CD14-positive monocyte (primary cell): ENCODE measurements around the gene GRID2. TPM values are rescaled to one million over a fixed set of nuclear protein-coding genes. Genes with fewer than 3 reads are reported as not detected.

Experiments
- DNase-seq, 3 donors: peaks; one replicate each; pipeline ENCODE4 v3.0.0-alpha.2; 2011 to 2022
- H2AFZ ChIP-seq: 2 replicates; pipeline ENCODE4 v1.6.0; 2012; ENCODE audit warnings: mild to moderate bottlenecking, low read depth, low read length, inconsistent platforms; ENCODE audit not compliant: insufficient read depth, poor library complexity, severe bottlenecking
- H3K27ac ChIP-seq, 2 donors: 1 replicate in 1 of 2; 2 replicates in 1 of 2; pipeline ENCODE4 v1.5.1; 2012 to 2013; ENCODE audit warnings: low read length in 2 of 2, control low read depth in 1 of 2, inconsistent platforms in 1 of 2, low read depth in 1 of 2, mild to moderate bottlenecking in 1 of 2
- H3K27me3 ChIP-seq, 2 donors: one replicate each; pipeline versions ENCODE4 v1.6.0 to v1.6.1; 2011 to 2013; ENCODE audit warnings: low read length in 2 of 2; ENCODE audit not compliant: control insufficient read depth in 2 of 2, insufficient read depth in 2 of 2
- H3K36me3 ChIP-seq, 2 donors: replicated peaks in 1 of 2; 1 replicate in 1 of 2; 2 replicates in 1 of 2; pipeline versions ENCODE4 v1.5.1 to v1.6.1; 2012 to 2013; ENCODE audit warnings: low read length in 2 of 2, control low read depth in 1 of 2, inconsistent platforms in 1 of 2, mild to moderate bottlenecking in 1 of 2; ENCODE audit not compliant: insufficient read depth in 2 of 2, control insufficient read depth in 1 of 2
- H3K4me1 ChIP-seq, 2 donors: 1 replicate in 1 of 2; 2 replicates in 1 of 2; pipeline versions ENCODE4 v1.5.1 to v1.6.1; 2012 to 2013; ENCODE audit warnings: low read length in 2 of 2, control low read depth in 1 of 2, inconsistent platforms in 1 of 2, mild to moderate bottlenecking in 1 of 2, moderate library complexity in 1 of 2; ENCODE audit not compliant: insufficient read depth in 2 of 2, control insufficient read depth in 1 of 2
- H3K4me2 ChIP-seq: replicated peaks from 2 replicates; pipeline ENCODE3; 2012; ENCODE audit warnings: low read length, moderate library complexity, mild to moderate bottlenecking; ENCODE audit not compliant: poor library complexity, severe bottlenecking; ENCODE audit errors: extremely low read depth
- H3K4me3 ChIP-seq, 3 experiments: fragments of 200-600 bp in 1 of 3; sonication (generic) in 1 of 3; replicated peaks in 1 of 3; 1 replicate in 2 of 3; 2 replicates in 1 of 3; pipeline ENCODE4 v1.5.1; 2011 to 2013; ENCODE audit warnings: low read length in 3 of 3, mild to moderate bottlenecking in 3 of 3, control low read depth in 2 of 3, low read depth in 2 of 3, inconsistent platforms in 1 of 3, moderate library complexity in 1 of 3
- H3K79me2 ChIP-seq: 2 replicates; pipeline ENCODE4 v1.6.0; 2012; ENCODE audit warnings: mild to moderate bottlenecking, control low read depth, inconsistent platforms, low read length, moderate library complexity; ENCODE audit not compliant: insufficient read depth
- H3K9ac ChIP-seq: 2 replicates; pipeline ENCODE4 v1.6.0; 2017; ENCODE audit warnings: low read length, mild to moderate bottlenecking; ENCODE audit not compliant: insufficient read depth, poor library complexity, severe bottlenecking
- H3K9me3 ChIP-seq, 2 donors: replicated peaks in 1 of 2; 1 replicate in 1 of 2; 2 replicates in 1 of 2; pipeline versions ENCODE4 v1.5.1 to v1.6.1; 2012 to 2013; ENCODE audit warnings: low read length in 2 of 2, control low read depth in 1 of 2; ENCODE audit not compliant: control insufficient read depth in 1 of 2, insufficient read depth in 1 of 2
- H4K20me1 ChIP-seq: 2 replicates; pipeline ENCODE4 v1.6.0; 2012; ENCODE audit warnings: mild to moderate bottlenecking, low read length, control low read depth, moderate library complexity; ENCODE audit not compliant: insufficient read depth
- H3K27ac Mint-ChIP-seq, 7 donors: one replicate each; pipeline ENCODE4 v1.8.0; 2020; ENCODE audit warnings: mild to moderate bottlenecking in 7 of 7, mixed read lengths in 7 of 7, moderate library complexity in 6 of 7, inconsistent platforms in 2 of 7
- H3K27me3 Mint-ChIP-seq, 3 donors: one replicate each; pipeline ENCODE4 v1.8.0; 2021 to 2022; ENCODE audit warnings: low read depth in 3 of 3, mild to moderate bottlenecking in 3 of 3, mixed read lengths in 3 of 3, moderate library complexity in 3 of 3, inconsistent platforms in 1 of 3
- H3K36me3 Mint-ChIP-seq, 2 donors: one replicate each; pipeline ENCODE4 v1.8.0; 2020; ENCODE audit warnings: mixed read lengths in 2 of 2, inconsistent platforms in 1 of 2, mild to moderate bottlenecking in 1 of 2
- H3K4me1 Mint-ChIP-seq: one replicate; pipeline ENCODE4 v1.8.0; 2020; ENCODE audit warnings: mild to moderate bottlenecking, mixed read lengths
- H3K4me3 Mint-ChIP-seq, 2 donors: one replicate each; pipeline ENCODE4 v1.8.0; 2020; ENCODE audit warnings: mild to moderate bottlenecking in 2 of 2, mixed read lengths in 2 of 2, moderate library complexity in 1 of 2
- H3K9me3 Mint-ChIP-seq, 7 donors: one replicate each; pipeline ENCODE4 v1.8.0; 2020 to 2022; ENCODE audit warnings: mixed read lengths in 7 of 7, mild to moderate bottlenecking in 6 of 7, moderate library complexity in 6 of 7, inconsistent platforms in 2 of 7
- CTCF ChIP-seq: fragments of 200-600 bp; IDR thresholded peaks from one replicate; pipeline ENCODE4 v1.8.0; 2022; ENCODE audit warnings: antibody characterized with exemption, mild to moderate bottlenecking
- WGBS: methylation state at CpG from one replicate; pipeline ENCODE4 v1.1.5; 2013; ENCODE audit warnings: missing lambda C conversion rate; ENCODE audit not compliant: insufficient coverage; 5-methylcytosine and 5-hydroxymethylcytosine counted together
- intact Hi-C, 2 donors: fragments of 100-400 bp; cut with micrococcal nuclease; formaldehyde crosslinking; loops; one replicate each; pipeline versions ENCODE4 v1.15.0 to v1.15.1; 2023
- polyA plus RNA-seq, 3 donors: library from polyadenylated mRNA; depleted of rRNA in 1 of 3; unstranded in 2 of 3; stranded (reverse) in 1 of 3; fragments of 300-500 nt in 2 of 3; fragments of >200 nt in 1 of 3; fragmentation: Illumina TruSeq in 2 of 3; gene quantifications; 1 replicate in 2 of 3; 2 replicates in 1 of 3; pipeline ENCODE4 v1.2.3, GENCODE V29; 2012 to 2021

The GRID2 gene
- polyA plus RNA-seq, 3 donors = not detected

GRCh38 chr4:93092765-93093164 is 789.0 kb downstream of the GRID2 start:
- Histone ChIP-seq H3K36me3 (no peaks in the 10 kb centered on the region), H3K79me2 (no peaks in the 10 kb centered on the region), H3K4me2 (no peak overlapping the region), H3K9ac (no peak overlapping the region), H3K4me1 (no peaks in the 10 kb centered on the region), H3K4me3 (no peak overlapping the region), H3K9me3 (no peaks in the 10 kb centered on the region), H3K27me3 (no peaks in the 10 kb centered on the region), H4K20me1 (no peaks in the 10 kb centered on the region), H3K27ac (no peak overlapping the region), H2AFZ (no peak overlapping the region)
- no peaks in the 10 kb centered on the region for H3K36me3 Mint-ChIP-seq
- TF ChIP-seq CTCF = no peak
- no peaks in the 10 kb centered on the region for H3K4me1 Mint-ChIP-seq
- 80% methylated on average over 1 of the region's 2 CpGs for WGBS
- no peak for DNase-seq
- intact Hi-C loops = no loop called here
- no peak overlapping the region for H3K27ac Mint-ChIP-seq
- peaks cover 0 to 7% (median 0%) of the 10 kb centered on the region in 7 donors for H3K9me3 Mint-ChIP-seq
- H3K27me3 Mint-ChIP-seq = peaks cover 0 to 2% (median 0%) of the 10 kb centered on the region in 3 donors
- H3K4me3 Mint-ChIP-seq = no peak overlapping the region

- H3K9me3 ChIP-seq = peaks cover 3 to 8% of the 10 kb centered on the region in 2 donors
- H3K4me1 ChIP-seq = no peaks in the 10 kb centered on the region
- no peak overlapping the region for H3K4me3 ChIP-seq
- no peak overlapping the region for H3K27ac ChIP-seq
- DNase-seq = no peak
- no peak overlapping the region for H2AFZ ChIP-seq
- TF ChIP-seq CTCF = no peak
- H3K9ac ChIP-seq = no peak overlapping the region
- no peaks in the 10 kb centered on the region for H4K20me1 ChIP-seq
- Mint-ChIP-seq H3K27me3 (peaks cover 0 to 4% (median 2%) of the 10 kb centered on the region in 3 donors), H3K27ac (no peak overlapping the region), H3K36me3 (no peaks in the 10 kb centered on the region), H3K4me1 (no peaks in the 10 kb centered on the region), H3K9me3 (peaks cover 0 to 11% (median 2%) of the 10 kb centered on the region in 7 donors), H3K4me3 (no peak overlapping the region)
- no peaks in the 10 kb centered on the region for H3K36me3 ChIP-seq
- no peak overlapping the region for H3K4me2 ChIP-seq
- 92% methylated on average over 7 of the region's 7 CpGs for WGBS
- no peaks in the 10 kb centered on the region for H3K79me2 ChIP-seq
- intact Hi-C loops = no loop called here
- H3K27me3 ChIP-seq = no peaks in the 10 kb centered on the region
Observed at GRCh38 chr4:93103042-93103441, 799.3 kb downstream of the GRID2 start.
